GM06990 (cell line): ENCODE measurements around the gene BPIFB3.

Source experiments
- DNase-seq: peaks from one replicate; pipeline ENCODE4 v3.0.0-alpha.2; 2011; ENCODE audit not compliant: insufficient read length; ENCODE audit errors: extremely low read depth
- H3K27me3 ChIP-seq: replicated peaks from 2 replicates; pipeline ENCODE4 v1.6.0; 2011; ENCODE audit warnings: low read length; ENCODE audit not compliant: control insufficient read depth, insufficient read depth
- H3K36me3 ChIP-seq: 2 replicates; pipeline ENCODE4 v1.5.1; 2011; ENCODE audit warnings: low read length; ENCODE audit not compliant: control insufficient read depth, insufficient read depth
- H3K4me3 ChIP-seq: replicated peaks from 2 replicates; pipeline ENCODE4 v1.5.1; 2011; ENCODE audit warnings: low read depth, mild to moderate bottlenecking, control low read depth, low read length
- TF ChIP-seq, protein P1 (sequence below): IDR thresholded peaks from 2 replicates; pipeline ENCODE4 v1.5.1; 2011; ENCODE audit warnings: low read length, control low read depth, mild to moderate bottlenecking, inconsistent platforms; ENCODE audit not compliant: insufficient read depth, poor library complexity, severe bottlenecking

BPIFB3 gene

DNA sequence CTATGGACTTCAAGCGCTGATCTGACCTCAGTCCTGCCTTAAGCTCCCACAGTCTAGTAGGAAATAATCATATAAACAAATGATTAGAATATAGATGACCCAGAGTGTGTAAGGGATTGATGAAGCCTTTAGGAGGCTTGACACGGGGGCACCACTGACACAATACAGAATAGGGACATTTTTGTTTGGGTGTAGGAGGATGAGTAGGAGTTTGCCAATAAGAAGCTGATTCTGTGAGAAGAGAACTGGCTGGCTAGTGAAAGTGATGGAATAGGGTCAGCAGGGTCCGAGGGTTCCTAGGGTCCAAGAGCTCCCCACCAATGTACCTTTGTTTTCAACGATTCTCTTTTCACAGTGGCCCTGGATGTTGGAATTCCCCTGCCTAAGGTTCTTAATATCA is 18.7 kb downstream of the BPIFB3 start:
- DNase-seq: no peak
- H3K4me3 ChIP-seq: no peak overlapping the region
- no peaks in the 10 kb centered on the region for H3K27me3 ChIP-seq
- no peaks in the 10 kb centered on the region for H3K36me3 ChIP-seq
- TF ChIP-seq, protein P1, sequence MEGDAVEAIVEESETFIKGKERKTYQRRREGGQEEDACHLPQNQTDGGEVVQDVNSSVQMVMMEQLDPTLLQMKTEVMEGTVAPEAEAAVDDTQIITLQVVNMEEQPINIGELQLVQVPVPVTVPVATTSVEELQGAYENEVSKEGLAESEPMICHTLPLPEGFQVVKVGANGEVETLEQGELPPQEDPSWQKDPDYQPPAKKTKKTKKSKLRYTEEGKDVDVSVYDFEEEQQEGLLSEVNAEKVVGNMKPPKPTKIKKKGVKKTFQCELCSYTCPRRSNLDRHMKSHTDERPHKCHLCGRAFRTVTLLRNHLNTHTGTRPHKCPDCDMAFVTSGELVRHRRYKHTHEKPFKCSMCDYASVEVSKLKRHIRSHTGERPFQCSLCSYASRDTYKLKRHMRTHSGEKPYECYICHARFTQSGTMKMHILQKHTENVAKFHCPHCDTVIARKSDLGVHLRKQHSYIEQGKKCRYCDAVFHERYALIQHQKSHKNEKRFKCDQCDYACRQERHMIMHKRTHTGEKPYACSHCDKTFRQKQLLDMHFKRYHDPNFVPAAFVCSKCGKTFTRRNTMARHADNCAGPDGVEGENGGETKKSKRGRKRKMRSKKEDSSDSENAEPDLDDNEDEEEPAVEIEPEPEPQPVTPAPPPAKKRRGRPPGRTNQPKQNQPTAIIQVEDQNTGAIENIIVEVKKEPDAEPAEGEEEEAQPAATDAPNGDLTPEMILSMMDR: no peak

DNA sequence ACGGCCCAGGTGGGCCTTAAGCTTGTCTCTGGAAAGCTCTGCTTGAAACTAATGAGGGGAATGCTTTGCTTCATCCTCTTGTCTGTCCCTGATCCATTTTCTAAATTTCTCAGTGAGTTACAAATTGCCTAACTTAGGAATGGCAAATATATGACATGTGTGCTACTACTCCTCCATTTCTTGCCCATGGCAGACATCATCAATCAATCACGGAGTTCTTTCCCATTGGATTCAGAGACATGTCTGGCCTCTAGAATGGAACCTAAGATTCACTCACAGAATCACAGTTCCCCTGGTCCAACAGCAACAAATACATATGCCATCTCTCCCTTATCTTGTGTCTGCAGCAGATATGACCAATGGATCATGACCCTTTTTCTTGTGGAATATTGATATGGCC is 19.1 kb downstream of the BPIFB3 start:
- DNase-seq: no peak
- no peak overlapping the region for H3K4me3 ChIP-seq
- H3K27me3 ChIP-seq: no peaks in the 10 kb centered on the region
- H3K36me3 ChIP-seq: no peaks in the 10 kb centered on the region
- TF ChIP-seq, protein P1: no peak

DNA sequence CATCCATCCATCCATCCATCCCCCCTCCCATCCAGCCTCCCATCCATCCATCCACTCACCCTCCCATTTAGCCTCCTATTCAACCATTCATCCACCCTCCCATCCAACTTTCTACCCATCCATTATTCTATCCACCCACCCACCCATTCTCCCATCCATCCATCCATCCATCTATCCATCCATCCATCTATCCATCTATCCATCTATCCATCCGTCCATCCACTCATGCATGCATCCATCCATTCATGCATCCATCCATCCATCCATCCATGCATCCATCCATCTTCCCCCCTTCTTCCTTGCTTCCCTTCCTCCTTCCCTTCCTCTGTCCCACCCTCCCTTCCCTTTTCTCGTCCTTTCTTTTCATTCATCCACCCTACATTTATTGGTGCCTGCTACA is 21.0 kb downstream of the BPIFB3 start:
- DNase-seq: no peak
- Histone ChIP-seq H3K27me3 (no peaks in the 10 kb centered on the region), H3K36me3 (no peaks in the 10 kb centered on the region), H3K4me3 (no peak overlapping the region)
- TF ChIP-seq, protein P1: no peak

DNA sequence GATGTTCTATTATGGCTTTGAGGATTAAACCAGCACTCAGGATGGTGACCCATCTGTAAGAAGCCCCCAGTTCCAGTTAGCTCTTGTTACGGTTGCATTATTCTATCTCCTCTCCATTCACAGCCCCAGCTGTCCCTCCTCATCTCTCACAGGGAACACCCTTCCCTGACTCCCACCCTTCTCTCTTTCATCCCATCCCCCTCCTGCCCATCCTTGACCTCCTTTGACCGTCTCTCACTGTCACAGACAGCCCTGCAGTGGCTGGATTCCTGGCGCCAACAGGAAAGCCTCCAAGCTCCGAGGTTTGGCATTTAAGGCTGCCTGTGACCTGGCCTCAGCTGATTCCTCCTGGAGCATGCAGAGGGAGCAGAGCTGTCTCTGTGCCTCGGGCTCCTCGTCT is 21.6 kb downstream of the BPIFB3 start:
- Histone ChIP-seq H3K27me3 (no peaks in the 10 kb centered on the region), H3K36me3 (no peaks in the 10 kb centered on the region), H3K4me3 (no peak overlapping the region)
- TF ChIP-seq, protein P1: no peak
- no peak for DNase-seq

DNA sequence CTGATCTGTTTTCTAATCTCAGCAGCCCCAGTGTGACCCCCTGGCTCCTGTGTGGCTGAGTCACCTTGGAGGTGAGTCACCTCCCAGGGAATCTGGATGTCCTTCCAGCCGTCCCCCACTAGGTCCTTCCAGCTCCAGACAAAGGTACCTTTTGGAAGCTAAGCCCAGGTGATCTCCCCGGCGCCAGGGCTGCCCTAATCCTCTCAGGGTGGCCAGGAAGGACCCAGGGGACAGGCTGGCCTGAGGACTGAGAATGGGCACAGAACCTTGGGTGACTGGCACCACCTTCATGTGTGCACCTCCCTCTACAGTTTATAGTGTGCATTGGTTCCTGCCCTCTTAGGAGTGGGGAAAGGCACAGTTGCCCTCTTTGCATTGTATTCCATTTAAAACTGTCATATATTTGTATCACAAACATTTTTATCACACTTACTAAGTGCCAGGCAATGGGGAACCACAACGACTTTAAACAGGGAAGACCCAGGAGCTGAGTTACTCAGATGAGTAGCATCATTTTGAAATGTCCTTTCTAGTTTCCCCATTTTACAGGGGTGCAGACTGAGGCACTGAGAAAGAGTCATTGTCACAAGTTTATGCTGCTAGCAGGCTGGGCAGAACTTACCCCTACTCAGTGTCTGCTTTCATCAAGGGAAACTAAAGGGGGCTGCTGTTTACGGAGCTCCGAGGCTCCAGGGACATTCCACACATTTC is 23.1 kb downstream of the BPIFB3 start:
- TF ChIP-seq, protein P1: peak; percentile 37
- Histone ChIP-seq H3K4me3 (no peak overlapping the region), H3K27me3 (no peaks in the 10 kb centered on the region), H3K36me3 (no peaks in the 10 kb centered on the region)
- DNase-seq: no peak

DNA sequence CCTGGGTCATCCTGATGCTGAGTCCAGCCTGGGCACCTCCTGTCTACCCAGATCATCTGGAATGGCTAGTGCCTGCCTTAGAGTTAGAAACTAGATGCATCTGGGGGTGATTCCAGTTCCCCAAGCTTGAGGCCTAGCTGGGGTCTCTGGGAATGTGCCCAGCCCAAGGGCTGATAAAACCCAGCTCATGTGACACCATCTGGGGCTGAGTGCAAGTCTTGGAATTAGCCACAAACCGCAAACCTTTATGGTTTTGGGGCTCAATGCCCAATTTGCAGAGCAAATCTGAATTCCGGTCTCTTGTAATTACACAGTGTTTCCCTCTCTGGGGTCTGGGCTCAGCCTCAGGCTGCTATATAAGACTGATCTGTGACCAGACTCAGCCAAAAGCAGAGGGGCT is 25.6 kb downstream of the BPIFB3 start, which contains the start of gene BPIFB4:
Gene BPIFB4, plus strand, starts transcription at position 385 of the 400 bp plus-strand sequence. CDS start 1,884 bp downstream, outside the sequence.
- no peak for DNase-seq
- Histone ChIP-seq H3K27me3 (no peaks in the 10 kb centered on the region; the same call in 1 of the 2 replicates), H3K36me3 (no peaks in the 10 kb centered on the region), H3K4me3 (no peak within 1 kb of the TSS)
- TF ChIP-seq, protein P1: no peak
